OCI-LY7 (cell line): Measurements from ENCODE around the gene RASL12.

Source experiments
- CTCF ChIP-seq: fragments of 200-600 bp; sonication (generic); conservative IDR thresholded peaks from 2 replicates; pipeline ENCODE4 v1.5.1; 2014; ENCODE audit warnings: mild to moderate bottlenecking, antibody characterized with exemption, low read length, moderate library complexity, mixed read lengths
- EZH2phosphoT487 ChIP-seq: fragments of 200-600 bp; sonication (generic); IDR thresholded peaks from 2 replicates; pipeline ENCODE4 v1.6.1; 2018; ENCODE audit warnings: low read depth, borderline replicate concordance, mild to moderate bottlenecking, mixed run types, antibody characterized with exemption, low read length, moderate library complexity, mixed read lengths

- no peak for TF ChIP-seq CTCF
- no peak for TF ChIP-seq EZH2phosphoT487
Measured at GRCh38 chr15:65079580-65079979, 11.8 kb upstream of the RASL12 start.
